ENCODE data around the gene GPC3. TPM values are rescaled to one million over a fixed set of nuclear protein-coding genes. Genes with fewer than 3 reads are reported as not detected.

The GPC3 gene
- total and polyA plus RNA-seq, 2 of the 4 experiments (the other 2 are of a cell fraction) = not detected

DNA sequence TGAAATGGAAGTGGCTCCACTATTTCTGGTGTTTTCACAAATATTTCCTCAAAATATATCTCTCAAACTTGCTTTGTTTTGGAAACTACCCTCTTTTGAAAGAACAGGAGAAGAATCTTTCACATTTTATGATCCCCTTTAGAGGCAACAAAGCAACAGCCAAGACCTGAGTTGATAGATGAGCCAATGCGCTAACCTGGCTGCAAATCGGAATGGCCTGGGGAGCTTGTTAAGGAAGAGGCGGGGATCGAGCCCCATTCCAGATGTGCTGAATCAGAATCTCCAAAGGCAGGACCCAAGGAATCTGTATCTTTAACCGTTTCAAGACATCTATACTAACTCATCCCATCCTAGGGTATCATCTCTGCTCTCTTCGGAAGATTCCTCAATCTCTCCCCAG is 181.3 kb downstream of the GPC3 start:
- H3K4me2 ChIP-seq (ENCODE audit: low read depth, low read length) = no peak overlapping the region
- H2AK5ac ChIP-seq (ENCODE audit: low read depth, low read length) = no peak overlapping the region
- no peak overlapping the region for H3K18ac ChIP-seq (ENCODE audit: low read depth, low read length)
- no peaks in the 10 kb centered on the region for H3K9me3 ChIP-seq (ENCODE audit: control insufficient read depth, insufficient read depth, low read length)
- no peaks in the 10 kb centered on the region for H3K36me3 ChIP-seq (ENCODE audit: control insufficient read depth, insufficient read depth, low read length)
- no peak overlapping the region for H3K27ac ChIP-seq (ENCODE audit: insufficient read depth, low read length)
- no peak overlapping the region for H3K23ac ChIP-seq (ENCODE audit: low read depth, low read length)
- in situ Hi-C loops (cut with MboI; ENCODE audit: low sequenced_read_pairs) = no loop called here
- no TSS peak for BruUV-seq (replicated peaks)
- H2BK5ac ChIP-seq (ENCODE audit: low read depth, low read length, poor library complexity, severe bottlenecking) = no peak overlapping the region
- TF ChIP-seq RCOR1 (IDR thresholded peaks at IDR 0.05; ENCODE audit: insufficient replicate concordance, low read length) (no peak), MAFK (IDR thresholded peaks at IDR 0.05; ENCODE audit: low read depth, low read length) (no peak), RAD21 (IDR thresholded peaks at IDR 0.05; ENCODE audit: low read length) (no peak), RFX5 (IDR thresholded peaks at IDR 0.05; ENCODE audit: low read depth, low read length) (no peak), MXI1 (IDR thresholded peaks at IDR 0.05; ENCODE audit: borderline replicate concordance, low read depth, low read length) (no peak), CEBPB (IDR thresholded peaks at IDR 0.05; ENCODE audit: low read depth, low read length) (no peak), NFE2L2 (IDR thresholded peaks at IDR 0.05; ENCODE audit: low read depth, low read length) (no peak), SMC3 (IDR thresholded peaks at IDR 0.05; ENCODE audit: low read depth, low read length) (no peak), POLR2A (IDR thresholded peaks at IDR 0.05; ENCODE audit: low read depth, low read length) (no peak), CHD1 (IDR thresholded peaks at IDR 0.05; ENCODE audit: low read depth, low read length) (no peak), BHLHE40 (IDR thresholded peaks at IDR 0.05; ENCODE audit: low read depth, low read length) (no peak), FOS (IDR thresholded peaks at IDR 0.05; ENCODE audit: low read depth, low read length) (no peak), MAZ (IDR thresholded peaks at IDR 0.05; ENCODE audit: borderline replicate concordance, low read depth, low read length) (no peak)
- TF ChIP-seq, protein P1, sequence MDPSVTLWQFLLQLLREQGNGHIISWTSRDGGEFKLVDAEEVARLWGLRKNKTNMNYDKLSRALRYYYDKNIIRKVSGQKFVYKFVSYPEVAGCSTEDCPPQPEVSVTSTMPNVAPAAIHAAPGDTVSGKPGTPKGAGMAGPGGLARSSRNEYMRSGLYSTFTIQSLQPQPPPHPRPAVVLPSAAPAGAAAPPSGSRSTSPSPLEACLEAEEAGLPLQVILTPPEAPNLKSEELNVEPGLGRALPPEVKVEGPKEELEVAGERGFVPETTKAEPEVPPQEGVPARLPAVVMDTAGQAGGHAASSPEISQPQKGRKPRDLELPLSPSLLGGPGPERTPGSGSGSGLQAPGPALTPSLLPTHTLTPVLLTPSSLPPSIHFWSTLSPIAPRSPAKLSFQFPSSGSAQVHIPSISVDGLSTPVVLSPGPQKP (IDR thresholded peaks at IDR 0.05; ENCODE audit: borderline replicate concordance, low read depth, low read length) = no peak
- TF ChIP-seq, protein P2, sequence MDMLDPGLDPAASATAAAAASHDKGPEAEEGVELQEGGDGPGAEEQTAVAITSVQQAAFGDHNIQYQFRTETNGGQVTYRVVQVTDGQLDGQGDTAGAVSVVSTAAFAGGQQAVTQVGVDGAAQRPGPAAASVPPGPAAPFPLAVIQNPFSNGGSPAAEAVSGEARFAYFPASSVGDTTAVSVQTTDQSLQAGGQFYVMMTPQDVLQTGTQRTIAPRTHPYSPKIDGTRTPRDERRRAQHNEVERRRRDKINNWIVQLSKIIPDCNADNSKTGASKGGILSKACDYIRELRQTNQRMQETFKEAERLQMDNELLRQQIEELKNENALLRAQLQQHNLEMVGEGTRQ (IDR thresholded peaks at IDR 0.05; ENCODE audit: low read depth, low read length) = no peak
- TF ChIP-seq, protein P3, sequence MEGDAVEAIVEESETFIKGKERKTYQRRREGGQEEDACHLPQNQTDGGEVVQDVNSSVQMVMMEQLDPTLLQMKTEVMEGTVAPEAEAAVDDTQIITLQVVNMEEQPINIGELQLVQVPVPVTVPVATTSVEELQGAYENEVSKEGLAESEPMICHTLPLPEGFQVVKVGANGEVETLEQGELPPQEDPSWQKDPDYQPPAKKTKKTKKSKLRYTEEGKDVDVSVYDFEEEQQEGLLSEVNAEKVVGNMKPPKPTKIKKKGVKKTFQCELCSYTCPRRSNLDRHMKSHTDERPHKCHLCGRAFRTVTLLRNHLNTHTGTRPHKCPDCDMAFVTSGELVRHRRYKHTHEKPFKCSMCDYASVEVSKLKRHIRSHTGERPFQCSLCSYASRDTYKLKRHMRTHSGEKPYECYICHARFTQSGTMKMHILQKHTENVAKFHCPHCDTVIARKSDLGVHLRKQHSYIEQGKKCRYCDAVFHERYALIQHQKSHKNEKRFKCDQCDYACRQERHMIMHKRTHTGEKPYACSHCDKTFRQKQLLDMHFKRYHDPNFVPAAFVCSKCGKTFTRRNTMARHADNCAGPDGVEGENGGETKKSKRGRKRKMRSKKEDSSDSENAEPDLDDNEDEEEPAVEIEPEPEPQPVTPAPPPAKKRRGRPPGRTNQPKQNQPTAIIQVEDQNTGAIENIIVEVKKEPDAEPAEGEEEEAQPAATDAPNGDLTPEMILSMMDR (conservative IDR thresholded peaks at IDR 0.05; ENCODE audit: low read depth, low read length) = no peak
- no peak overlapping the region for H2BK120ac ChIP-seq (ENCODE audit: low read depth, low read length)
- no peak overlapping the region for H4K91ac ChIP-seq (ENCODE audit: insufficient read depth, low read depth, low read length)
- intact Hi-C loops (cut with micrococcal nuclease) = no loop called here
- no peak overlapping the region for H3K9ac ChIP-seq (ENCODE audit: low read depth, low read length)
- H3K79me1 ChIP-seq (ENCODE audit: low read depth in 1 of 2, low read length in 2 of 2) = no peaks in the 10 kb centered on the region
- dilution Hi-C loops (cut with HindIII; ENCODE audit: low sequenced_read_pairs, unreplicated experiment) = no loop called here
- no peak overlapping the region for H2BK15ac ChIP-seq (ENCODE audit: low read depth, low read length)
- H2BK20ac ChIP-seq (ENCODE audit: low read depth, low read length) = no peak overlapping the region
- H4K20me1 ChIP-seq (ENCODE audit: insufficient read depth, low read length) = no peaks in the 10 kb centered on the region
- no CpG with 5 or more reads among the region's 6 CpGs for WGBS, 2 experiments (ENCODE audit: extremely low coverage in 2 of 2, insufficient read length in 1 of 2)
- ChIA-PET POLR2A (ENCODE audit: unreplicated experiment) (no interaction called here), CTCF (no interaction called here)
- H3K4me1 ChIP-seq (ENCODE audit: control insufficient read depth, insufficient read depth, low read length) = no peaks in the 10 kb centered on the region
- no peak for ATAC-seq (ENCODE audit: low read depth)
- no peak overlapping the region for H4K5ac ChIP-seq (ENCODE audit: low read depth, low read length)
- no peak overlapping the region for H3K56ac ChIP-seq (ENCODE audit: extremely low read depth, insufficient read depth, low read length)
- H3K9me1 ChIP-seq (ENCODE audit: insufficient read depth, low read length) = no peaks in the 10 kb centered on the region
- DNase-seq = no peak
- H3K4ac ChIP-seq (ENCODE audit: low read depth, low read length) = no peak overlapping the region
- no peaks in the 10 kb centered on the region for H3K27me3 ChIP-seq (ENCODE audit: control insufficient read depth, insufficient read depth, low read length)
- H4K8ac ChIP-seq (ENCODE audit: low read depth in 2 of 2, low read length in 2 of 2) = no peak overlapping the region
- H2AK9ac ChIP-seq (replicated peaks; ENCODE audit: low read depth, low read length, poor library complexity) = no peak overlapping the region
- no peak overlapping the region for H2AFZ ChIP-seq (replicated peaks; ENCODE audit: low read length, poor library complexity)
- H3K14ac ChIP-seq (replicated peaks; ENCODE audit: low read depth, low read length) = no peak overlapping the region
- no peak overlapping the region for H3K4me3 ChIP-seq (ENCODE audit: insufficient read depth, low read depth, low read length)

All from IMR-90 (cell line).